Measurements from ENCODE around the gene WDTC1.
"Not testable (repeated sequence)": the region's sequence is repeated elsewhere in the genome, so short reads cannot be mapped to it uniquely, and the experiment has no call there.

WDTC1 gene

GRCh38 chr1:27201295-27201694 is 33.1 kb upstream of the WDTC1 start:
- Histone ChIP-seq H3K4me2 (ENCODE audit: low read length) (no peak overlapping the region), H3K9me3 (ENCODE audit: insufficient read depth, low read length) (no peaks in the 10 kb centered on the region), H3K9ac (ENCODE audit: low read length) (no peak overlapping the region), H3K4me1 (ENCODE audit: low read length) (no peaks in the 10 kb centered on the region), H3K79me2 (ENCODE audit: low read length) (no peaks in the 10 kb centered on the region), H4K20me1 (ENCODE audit: insufficient read depth, low read length) (no peaks in the 10 kb centered on the region), H2AFZ (ENCODE audit: low read depth, low read length) (no peak overlapping the region), H3K36me3 (replicated peaks; ENCODE audit: low read depth, low read length) (no peaks in the 10 kb centered on the region), H3K4me3 (ENCODE audit: low read length) (no peak overlapping the region), H3K27me3 (ENCODE audit: low read depth, low read length) (no peaks in the 10 kb centered on the region), H3K27ac (ENCODE audit: low read length) (no peak overlapping the region)
- TF ChIP-seq CTCF (IDR thresholded peaks at IDR 0.05; ENCODE audit: low read depth, low read length) (no peak), EZH2phosphoT487 (IDR thresholded peaks at IDR 0.05; ENCODE audit: low read depth) (no peak)

- Histone ChIP-seq H3K4me2 (ENCODE audit: low read length) (no peak overlapping the region), H3K9ac (ENCODE audit: low read length) (no peak overlapping the region), H3K79me2 (ENCODE audit: low read length) (no peaks in the 10 kb centered on the region), H3K4me1 (ENCODE audit: low read length) (peaks cover 2% of the 10 kb centered on the region; the same call in 1 of the 2 replicates), H3K4me3 (ENCODE audit: low read length) (no peak overlapping the region), H3K27me3 (ENCODE audit: low read depth, low read length) (no peaks in the 10 kb centered on the region), H2AFZ (ENCODE audit: low read depth, low read length) (no peak overlapping the region), H3K9me3 (ENCODE audit: insufficient read depth, low read length) (no peaks in the 10 kb centered on the region), H3K27ac (ENCODE audit: low read length) (no peak overlapping the region), H4K20me1 (ENCODE audit: insufficient read depth, low read length) (no peaks in the 10 kb centered on the region), H3K36me3 (replicated peaks; ENCODE audit: low read depth, low read length) (no peaks in the 10 kb centered on the region)
- TF ChIP-seq CTCF (IDR thresholded peaks at IDR 0.05; ENCODE audit: low read depth, low read length) (no peak), EZH2phosphoT487 (IDR thresholded peaks at IDR 0.05; ENCODE audit: low read depth) (no peak)
Observed at GRCh38 chr1:27203946-27204345, 30.5 kb upstream of the WDTC1 start.

GRCh38 chr1:27207238-27207637 is 27.2 kb upstream of the WDTC1 start:
- H3K9ac ChIP-seq (ENCODE audit: low read length); H3K27me3 ChIP-seq (ENCODE audit: low read depth, low read length); H3K4me3 ChIP-seq (ENCODE audit: low read length); H4K20me1 ChIP-seq (ENCODE audit: insufficient read depth, low read length); H3K4me2 ChIP-seq (ENCODE audit: low read length); H3K79me2 ChIP-seq (ENCODE audit: low read length); H3K27ac ChIP-seq (ENCODE audit: low read length); H3K9me3 ChIP-seq (ENCODE audit: insufficient read depth, low read length); H3K4me1 ChIP-seq (ENCODE audit: low read length); H3K36me3 ChIP-seq (replicated peaks; ENCODE audit: low read depth, low read length); H2AFZ ChIP-seq (ENCODE audit: low read depth, low read length): not testable (repeated sequence)

GRCh38 chr1:27208143-27208850 is 26.1 kb upstream of the WDTC1 start:
- H2AFZ ChIP-seq (ENCODE audit: low read depth, low read length); H3K9me3 ChIP-seq (ENCODE audit: insufficient read depth, low read length); H4K20me1 ChIP-seq (ENCODE audit: insufficient read depth, low read length); H3K36me3 ChIP-seq (replicated peaks; ENCODE audit: low read depth, low read length); H3K4me2 ChIP-seq (ENCODE audit: low read length); H3K27ac ChIP-seq (ENCODE audit: low read length); H3K79me2 ChIP-seq (ENCODE audit: low read length); H3K9ac ChIP-seq (ENCODE audit: low read length); H3K4me3 ChIP-seq (ENCODE audit: low read length); H3K27me3 ChIP-seq (ENCODE audit: low read depth, low read length); H3K4me1 ChIP-seq (ENCODE audit: low read length): not testable (repeated sequence)

- no peaks in the 10 kb centered on the region for H3K36me3 ChIP-seq (replicated peaks; ENCODE audit: low read depth, low read length)
- no peaks in the 10 kb centered on the region for H4K20me1 ChIP-seq (ENCODE audit: insufficient read depth, low read length)
- no peak overlapping the region for H2AFZ ChIP-seq (ENCODE audit: low read depth, low read length)
- H3K79me2 ChIP-seq (ENCODE audit: low read length) = no peaks in the 10 kb centered on the region
- no peak overlapping the region for H3K9ac ChIP-seq (ENCODE audit: low read length)
- H3K4me2 ChIP-seq (ENCODE audit: low read length) = no peak overlapping the region
- no peak overlapping the region for H3K4me3 ChIP-seq (ENCODE audit: low read length)
- no peak overlapping the region for H3K27ac ChIP-seq (ENCODE audit: low read length)
- H3K27me3 ChIP-seq (ENCODE audit: low read depth, low read length) = no peaks in the 10 kb centered on the region
- H3K9me3 ChIP-seq (ENCODE audit: insufficient read depth, low read length) = no peaks in the 10 kb centered on the region
- TF ChIP-seq CTCF (IDR thresholded peaks at IDR 0.05; ENCODE audit: low read depth, low read length) (no peak), EZH2phosphoT487 (IDR thresholded peaks at IDR 0.05; ENCODE audit: low read depth) (no peak)
- no peaks in the 10 kb centered on the region for H3K4me1 ChIP-seq (ENCODE audit: low read length)
Observed at GRCh38 chr1:27216466-27216865, 18.0 kb upstream of the WDTC1 start.

All from OCI-LY3 (cell line).